Daoy (cell line): ENCODE measurements around the gene GP9. TPM values are rescaled to one million over a fixed set of nuclear protein-coding genes. Genes with fewer than 3 reads are reported as not detected.
"Not testable (repeated sequence)": the region's sequence is repeated elsewhere in the genome, so short reads cannot be mapped to it uniquely, and the experiment has no call there.

Experiments used
- DNase-seq: peaks from one replicate; pipeline ENCODE4 v3.0.0-alpha.2; 2015; ENCODE audit warnings: low read depth
- total RNA-seq: library from RNA; depleted of rRNA; stranded (reverse); fragments of >200 nt; shearing (Covaris generic); gene quantifications from 2 replicates; pipeline ENCODE4 v1.2.3, GENCODE V29; 2014

The GP9 gene
- total RNA-seq, 1 experiment from 2014 or later: not detected

DNA sequence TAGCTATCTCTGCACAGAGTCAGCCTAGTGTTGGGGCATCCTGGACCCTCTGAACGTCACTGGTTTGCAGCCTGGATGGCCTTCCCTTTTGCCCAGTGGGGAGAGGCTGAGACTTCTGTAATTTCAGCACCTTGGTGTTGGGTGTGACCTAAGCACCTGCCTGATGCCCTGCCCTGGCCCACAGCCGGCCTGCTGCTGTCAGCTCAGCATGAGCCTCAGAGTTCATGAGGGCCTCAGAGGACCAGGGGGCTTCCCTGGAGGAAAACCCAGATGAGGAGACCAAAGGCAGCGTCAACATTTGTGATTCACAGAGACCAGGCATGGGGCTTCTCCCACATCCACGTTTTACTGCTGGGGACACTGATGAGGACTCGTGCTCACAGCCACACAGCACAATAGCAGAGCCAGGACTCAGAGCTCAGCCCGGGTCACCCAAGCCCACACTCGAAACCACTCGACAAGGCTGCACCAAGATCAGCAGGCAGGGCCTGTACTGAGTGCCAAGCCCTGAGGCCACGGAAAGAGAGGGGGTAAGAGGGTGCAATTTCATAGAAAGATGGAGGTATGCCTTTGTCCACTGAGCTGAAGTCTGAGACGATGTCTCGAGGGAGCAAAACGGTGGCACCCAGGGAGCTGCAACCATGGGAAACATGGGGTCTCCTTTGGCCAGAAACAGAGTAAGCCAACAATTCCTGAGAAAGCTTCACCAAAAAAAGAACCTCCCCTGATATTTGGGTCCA lies 9.9 kb upstream of the GP9 start:
- DNase-seq: no peak

- no peak for DNase-seq
Measured at GRCh38 chr3:129051871-129052340, 8.7 kb upstream of the GP9 start.

- DNase-seq: no peak
Measured at GRCh38 chr3:129052675-129053074, 7.9 kb upstream of the GP9 start.

- DNase-seq: no peak
Measured at GRCh38 chr3:129054605-129055104, 5.9 kb upstream of the GP9 start.

- DNase-seq: no peak
Measured at GRCh38 chr3:129056451-129057173, 4.0 kb upstream of the GP9 start.

DNA sequence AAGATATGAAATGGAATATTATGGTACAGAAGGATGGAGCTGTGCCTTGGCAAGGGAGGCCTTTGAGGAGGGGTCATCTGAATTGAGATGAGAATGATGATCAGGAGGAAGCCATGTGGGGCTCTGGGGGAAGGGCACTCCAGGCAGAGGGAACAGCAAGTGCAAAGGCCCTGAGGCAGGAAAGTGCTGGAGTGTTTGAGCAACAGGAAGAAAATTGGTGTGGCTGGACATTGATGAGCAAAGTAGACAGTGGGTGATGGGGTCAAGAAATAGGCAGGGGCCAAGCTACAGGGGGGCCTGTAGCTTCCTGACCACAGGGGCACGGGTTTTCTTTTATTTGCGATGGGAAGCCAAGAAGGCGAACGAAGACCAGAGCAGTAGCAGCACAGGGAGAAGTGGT lies 3.3 kb upstream of the GP9 start:
- DNase-seq: no peak

GRCh38 chr3:129058441-129059200 lies 2.0 kb upstream of the GP9 start:
- DNase-seq: no peak

GRCh38 chr3:129059311-129059958 lies 1.1 kb upstream of the GP9 start:
- DNase-seq: no peak

DNA sequence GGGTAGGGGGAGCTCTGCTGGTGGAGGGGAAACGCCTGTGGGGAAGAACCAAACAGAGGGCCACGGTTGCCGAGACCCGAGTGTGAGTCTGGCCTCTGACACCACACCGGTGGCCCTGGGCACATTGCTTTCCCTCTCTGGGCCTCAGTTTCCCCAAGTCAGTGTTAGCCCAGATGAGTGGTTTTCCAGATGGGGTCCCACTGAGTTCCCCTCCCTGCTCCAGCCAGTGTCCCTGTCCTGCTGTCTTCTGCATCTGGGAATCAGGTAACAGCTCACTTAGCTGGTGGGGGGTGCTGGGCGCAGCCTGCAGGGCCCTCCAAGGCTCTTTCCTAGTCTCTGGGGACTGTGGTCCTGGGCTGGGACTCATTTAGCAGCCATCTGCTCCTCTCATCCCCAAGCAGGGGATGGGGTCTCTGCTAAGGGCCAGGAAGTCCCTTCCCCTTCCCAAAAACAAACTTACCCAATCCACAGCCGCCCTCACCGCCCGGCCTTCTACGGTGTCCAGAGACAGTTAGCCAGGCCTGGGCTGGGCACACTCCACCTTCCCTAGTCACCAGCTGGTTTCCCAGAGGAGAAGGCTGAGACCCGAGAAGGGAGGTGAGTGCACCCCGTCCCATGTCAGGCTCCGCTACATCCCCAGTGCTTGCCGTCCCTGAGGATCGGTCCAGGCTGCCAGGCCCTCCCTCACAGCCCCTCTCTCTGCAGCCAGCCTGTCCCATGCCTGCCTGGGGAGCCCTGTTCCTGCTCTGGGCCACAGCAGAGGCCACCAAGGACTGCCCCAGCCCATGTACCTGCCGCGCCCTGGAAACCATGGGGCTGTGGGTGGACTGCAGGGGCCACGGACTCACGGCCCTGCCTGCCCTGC lies 676 bp downstream of the GP9 start:
- no peak for DNase-seq

DNA sequence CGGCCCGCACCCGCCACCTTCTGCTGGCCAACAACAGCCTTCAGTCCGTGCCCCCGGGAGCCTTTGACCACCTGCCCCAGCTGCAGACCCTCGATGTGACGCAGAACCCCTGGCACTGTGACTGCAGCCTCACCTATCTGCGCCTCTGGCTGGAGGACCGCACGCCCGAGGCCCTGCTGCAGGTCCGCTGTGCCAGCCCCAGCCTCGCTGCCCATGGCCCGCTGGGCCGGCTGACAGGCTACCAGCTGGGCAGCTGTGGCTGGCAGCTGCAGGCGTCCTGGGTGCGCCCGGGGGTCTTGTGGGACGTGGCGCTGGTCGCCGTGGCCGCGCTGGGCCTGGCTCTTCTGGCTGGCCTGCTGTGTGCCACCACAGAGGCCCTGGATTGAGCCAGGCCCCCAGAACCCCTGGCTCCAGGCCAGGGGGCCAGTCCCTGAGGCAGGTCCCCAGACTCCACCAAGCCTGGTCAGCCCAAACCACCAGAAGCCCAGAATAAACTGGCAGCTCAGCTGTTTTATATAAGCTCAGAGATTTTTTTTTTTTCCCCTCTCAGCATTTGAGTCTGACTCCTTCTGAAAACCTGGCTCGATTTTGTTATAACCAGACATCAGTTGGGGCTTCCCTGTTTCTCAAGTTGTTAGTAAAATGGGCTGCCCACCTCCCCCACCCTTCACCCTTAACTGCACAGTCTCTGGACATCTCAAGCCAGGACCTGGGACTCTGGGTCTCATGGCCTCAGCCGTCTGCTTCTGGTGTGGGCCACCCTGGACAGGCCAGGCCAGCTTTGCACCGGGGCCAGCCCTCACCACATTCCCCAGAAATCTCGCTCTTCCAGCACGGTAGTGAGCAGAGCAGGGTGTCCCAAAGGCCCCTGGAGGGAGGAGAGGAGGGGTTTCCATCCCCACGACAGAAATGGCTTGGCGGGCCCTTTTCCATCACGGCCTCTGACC lies 1.6 kb downstream of the GP9 start:
- DNase-seq: no peak

- no peak for DNase-seq
Measured at GRCh38 chr3:129063091-129063640, 2.6 kb downstream of the GP9 start.

DNA sequence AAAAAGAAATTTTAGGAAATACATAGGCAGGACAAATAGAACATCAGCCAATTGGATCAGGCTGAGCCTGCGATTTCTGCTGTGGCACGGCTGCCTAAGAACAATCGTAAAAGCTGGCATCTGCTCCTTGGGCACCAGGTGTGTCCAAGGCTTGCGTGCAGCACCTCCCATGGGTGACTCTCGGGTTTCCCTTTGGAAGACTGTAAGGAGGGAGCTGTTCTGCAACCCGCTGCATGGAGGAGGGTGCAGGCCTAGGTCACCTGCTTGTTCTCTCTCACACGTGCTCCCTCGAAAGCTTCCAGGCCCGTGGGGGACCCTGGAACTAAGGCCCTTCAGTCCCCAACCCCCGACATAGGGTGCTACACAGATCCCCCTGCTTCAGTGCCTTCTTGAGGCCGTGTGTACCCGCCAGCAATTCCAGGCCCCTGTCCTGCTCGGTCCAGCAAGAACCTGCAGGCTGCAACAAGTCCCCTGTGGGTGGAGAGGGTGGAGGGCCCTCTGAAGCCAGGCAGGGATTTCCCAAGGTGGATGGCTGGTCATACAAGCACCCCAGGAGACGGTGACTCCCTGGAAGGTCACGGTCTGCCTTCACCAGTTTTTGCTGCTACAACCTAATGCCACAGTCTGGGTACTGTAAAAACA lies 3.4 kb downstream of the GP9 start:
- no peak for DNase-seq

DNA sequence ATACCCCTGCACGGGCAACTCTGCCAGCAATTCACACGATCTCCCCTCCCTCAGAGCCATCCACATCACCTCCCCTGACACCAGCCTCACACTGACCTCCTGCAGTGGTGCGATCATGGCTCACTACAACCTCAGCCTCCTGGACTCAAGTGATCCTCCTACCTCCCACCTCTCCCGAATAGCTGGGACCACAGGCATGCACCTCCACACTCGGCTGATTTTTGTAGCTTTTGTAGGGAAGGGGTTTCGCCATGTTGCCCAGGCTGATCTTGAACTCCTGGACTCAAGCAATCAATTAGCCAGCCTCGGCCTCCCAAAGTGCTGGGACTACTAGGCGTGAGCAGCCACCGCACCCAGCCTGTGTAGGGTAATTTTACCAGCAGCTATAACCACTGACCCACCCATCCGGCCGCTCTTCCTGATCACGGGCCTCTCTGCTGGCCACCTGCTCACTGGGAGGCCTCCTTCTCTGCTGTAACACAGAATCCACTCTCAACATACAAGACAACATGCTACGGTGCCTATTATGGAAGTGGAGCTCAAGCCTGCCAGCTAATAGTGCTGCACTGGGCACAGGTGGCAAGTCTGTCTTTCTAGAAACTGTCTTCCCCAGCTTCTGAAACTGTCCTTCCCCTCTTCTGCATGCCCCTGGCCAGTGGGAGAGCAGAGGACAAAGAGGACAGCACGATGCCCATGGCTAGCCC lies 4.6 kb downstream of the GP9 start:
- no peak for DNase-seq

GRCh38 chr3:129065720-129066073 lies 5.1 kb downstream of the GP9 start:
- no peak for DNase-seq

- not testable (repeated sequence) for DNase-seq
Measured at GRCh38 chr3:129067719-129068118, 7.1 kb downstream of the GP9 start.

- no peak for DNase-seq
Measured at GRCh38 chr3:129068291-129068886, 7.8 kb downstream of the GP9 start.

GRCh38 chr3:129069313-129070085 lies 8.9 kb downstream of the GP9 start:
- DNase-seq: not testable (repeated sequence)
